ENCODE measurements around the gene SSC5D.

- TF ChIP-seq CTCF (IDR thresholded peaks at IDR 0.05) = no peak
- TF ChIP-seq POLR2A (IDR thresholded peaks at IDR 0.05) = no peak
- TF ChIP-seq POLR2AphosphoS5 (IDR thresholded peaks at IDR 0.05; ENCODE audit: insufficient read depth in 1 of 2, low read depth in 1 of 2) = no peak
Measured at GRCh38 chr19:55452749-55453346, 35.4 kb upstream of the SSC5D start.

All from vagina (tissue), 2 donors.